HCT116 (cell line): ENCODE measurements around the gene LPCAT2. TPM values are rescaled to one million over a fixed set of nuclear protein-coding genes. Genes with fewer than 3 reads are reported as not detected.

Source experiments
- ATAC-seq: fragments of 200-7000 bp; cut with Tn5 transposase; 2 replicates; pipeline ENCODE4 v1.9.1; 2020; ENCODE audit warnings: mild to moderate bottlenecking, moderate library complexity
- BruUV-seq: library from RNA; stranded (reverse); fragments of 400-500 nt; replicated peaks from 2 replicates; lab custom pipeline; 2021; lab: Mats Ljungman, UMichigan
- CTCF ChIA-PET: fragments of 300-600 bp; sonication (Branson Sonifier 250); formaldehyde crosslinking; loops from one replicate; lab custom pipeline; 2021; ENCODE audit warnings: antibody characterized with exemption; lab: Charles Lee
- POLR2A ChIA-PET: fragments of 300-600, 350-600 bp; sonication (Branson Sonifier 250); formaldehyde crosslinking; loops from one replicate; lab custom pipeline; 2021; ENCODE audit warnings: antibody characterized with exemption; lab: Charles Lee
- RAD21 ChIA-PET, 2 experiments: fragments of 300-600 bp; sonication (Branson Sonifier 250); formaldehyde crosslinking; loops; one replicate each; lab custom pipeline; 2023; ENCODE audit warnings: low total read pairs in 2 of 2; ENCODE audit not compliant: uncharacterized antibody in 2 of 2, unreplicated experiment in 2 of 2, low non-redundant PET in 1 of 2; lab: Charles Lee
- DNase-seq: peaks from one replicate; pipeline ENCODE4 v3.0.0-alpha.2; 2010; ENCODE audit warnings: low read depth, low spot score
- H2AFZ ChIP-seq: fragments of 200-600 bp; shearing (Covaris generic), sonication (generic); 2 replicates; pipeline ENCODE4 v1.6.1; 2017; ENCODE audit warnings: low read depth, mixed run types, mixed read lengths, antibody characterized with exemption, low read length; ENCODE audit not compliant: poor library complexity, severe bottlenecking
- H3K27ac ChIP-seq: 2 replicates; pipeline ENCODE4 v1.5.1; 2012; ENCODE audit warnings: low read depth, low read length
- H3K27me3 ChIP-seq: fragments of 200-600 bp; sonication (generic); 2 replicates; pipeline ENCODE4 v1.6.1; 2016; ENCODE audit warnings: mixed run types, low read length, mixed read lengths; ENCODE audit not compliant: insufficient read depth
- H3K36me3 ChIP-seq, 2 experiments: fragments of 200-500 bp in 1 of 2; fragments of 200-600 bp in 1 of 2; sonication (Bioruptor generic) in 1 of 2; sonication (generic) in 1 of 2; 2 replicates each; pipeline versions ENCODE4 v1.5.1 to v1.6.1; 2014 to 2016; ENCODE audit warnings: low read length in 2 of 2, inconsistent platforms in 1 of 2, mixed read lengths in 1 of 2, mixed run types in 1 of 2; ENCODE audit not compliant: insufficient read depth in 2 of 2, control insufficient read depth in 1 of 2
- H3K4me1 ChIP-seq, 2 experiments: fragments of 200-600 bp in 1 of 2; sonication (generic) in 1 of 2; 2 replicates each; pipeline versions ENCODE4 v1.5.1 to v1.6.1; 2012 to 2017; ENCODE audit warnings: low read length in 2 of 2, inconsistent platforms in 1 of 2, mild to moderate bottlenecking in 1 of 2, mixed read lengths in 1 of 2, mixed run types in 1 of 2, moderate library complexity in 1 of 2; ENCODE audit not compliant: insufficient read depth in 2 of 2, control insufficient read depth in 1 of 2
- H3K4me2 ChIP-seq: fragments of 200-600 bp; sonication (generic); 2 replicates; pipeline ENCODE4 v1.6.1; 2017; ENCODE audit warnings: mixed run types, low read length, mixed read lengths
- H3K4me3 ChIP-seq, 2 experiments: fragments of 200-600 bp in 1 of 2; sonication (generic) in 1 of 2; replicated peaks in 1 of 2; 2 replicates each; pipeline ENCODE4 v1.5.1; 2011 to 2016; ENCODE audit warnings: low read length in 2 of 2, control low read depth in 1 of 2, low read depth in 1 of 2, mild to moderate bottlenecking in 1 of 2, mixed read lengths in 1 of 2, mixed run types in 1 of 2
- H3K79me2 ChIP-seq: fragments of 200-600 bp; sonication (generic); 2 replicates; pipeline ENCODE4 v1.6.1; 2017; ENCODE audit warnings: mild to moderate bottlenecking, mixed run types, low read length, moderate library complexity, mixed read lengths; ENCODE audit not compliant: insufficient read depth
- H3K9ac ChIP-seq: fragments of 200-600 bp; sonication (generic); 2 replicates; pipeline ENCODE4 v1.6.1; 2016; ENCODE audit warnings: low read length, mixed read lengths
- H3K9me2 ChIP-seq: fragments of 200-600 bp; sonication (generic), shearing (Covaris generic); 2 replicates; pipeline ENCODE4 v1.6.1; 2017; ENCODE audit warnings: mixed run types, mild to moderate bottlenecking, moderate library complexity; ENCODE audit not compliant: insufficient read depth
- H3K9me3 ChIP-seq, 2 experiments: fragments of 200-500 bp in 1 of 2; fragments of 200-600 bp in 1 of 2; sonication (Bioruptor generic) in 1 of 2; sonication (generic) in 1 of 2; 2 replicates each; pipeline ENCODE4 v1.6.1; 2014 to 2017; ENCODE audit warnings: low read length in 2 of 2, mixed read lengths in 2 of 2, inconsistent platforms in 1 of 2, low read depth in 1 of 2, mild to moderate bottlenecking in 1 of 2, mixed run types in 1 of 2, moderate library complexity in 1 of 2; ENCODE audit not compliant: control insufficient read depth in 1 of 2, insufficient read depth in 1 of 2
- H4K20me1 ChIP-seq: fragments of 200-600 bp; sonication (generic), shearing (Covaris generic); 2 replicates; pipeline ENCODE4 v1.6.1; 2017; ENCODE audit warnings: mixed run types, mild to moderate bottlenecking, moderate library complexity; ENCODE audit not compliant: insufficient read depth
- CBX3 ChIP-seq: IDR thresholded peaks from 2 replicates; pipeline ENCODE4 v1.6.1; 2012; ENCODE audit warnings: low read depth
- ELF1 ChIP-seq: IDR thresholded peaks from 2 replicates; pipeline ENCODE4 v1.6.1; 2012; ENCODE audit warnings: low read depth, borderline replicate concordance
- EZH2 ChIP-seq: fragments of 200-600 bp; sonication (generic); IDR thresholded peaks from 2 replicates; pipeline ENCODE4 v1.6.1; 2017; ENCODE audit warnings: antibody characterized with exemption, mixed run types
- FOSL1 ChIP-seq: IDR thresholded peaks from 2 replicates; pipeline ENCODE4 v1.6.1; 2012; ENCODE audit warnings: low read depth
- POLR2A ChIP-seq: IDR thresholded peaks from 2 replicates; pipeline ENCODE4 v1.7.0; 2011; ENCODE audit warnings: borderline replicate concordance; ENCODE audit not compliant: insufficient read depth, insufficient read length; ENCODE audit errors: extremely low read depth
- POLR2AphosphoS5 ChIP-seq: IDR thresholded peaks from 2 replicates; pipeline ENCODE4 v1.6.1; 2011; ENCODE audit warnings: mild to moderate bottlenecking, low read depth, low read length, moderate library complexity
- RAD21 ChIP-seq: IDR thresholded peaks from 2 replicates; pipeline ENCODE4 v1.6.1; 2012; ENCODE audit warnings: low read depth, mild to moderate bottlenecking
- REST ChIP-seq: IDR thresholded peaks from 2 replicates; pipeline ENCODE4 v1.6.1; 2012; ENCODE audit warnings: low read depth
- SP1 ChIP-seq: IDR thresholded peaks from 2 replicates; pipeline ENCODE4 v1.6.1; 2012; ENCODE audit warnings: low read depth
- SRF ChIP-seq: IDR thresholded peaks from 2 replicates; pipeline ENCODE4 v1.6.1; 2012; ENCODE audit warnings: low read depth
- TCF7L2 ChIP-seq: IDR thresholded peaks from 2 replicates; pipeline ENCODE4 v1.7.0; 2011; ENCODE audit warnings: borderline replicate concordance, inconsistent platforms; ENCODE audit not compliant: insufficient read depth, insufficient read length; ENCODE audit errors: extremely low read depth
- ZBTB33 ChIP-seq: IDR thresholded peaks from 2 replicates; pipeline ENCODE4 v1.6.1; 2011; ENCODE audit warnings: mild to moderate bottlenecking, low read length, moderate library complexity; ENCODE audit not compliant: insufficient replicate concordance; ENCODE audit errors: extremely low read depth
- ZFX ChIP-seq: fragments of 450-650 bp; IDR thresholded peaks from 2 replicates; pipeline ENCODE4 v1.6.1; 2017
- intact Hi-C: fragments of 100-400 bp; cut with micrococcal nuclease; formaldehyde crosslinking; loops from 2 replicates; pipeline ENCODE4 v1.10.0; 2022
- total RNA-seq: library from RNA; stranded (reverse); gene quantifications from one replicate; pipeline ENCODE4 v1.2.1, GENCODE V29; 2021; ENCODE audit not compliant: unreplicated experiment
- TF ChIP-seq, protein P1 (sequence below): IDR thresholded peaks from 2 replicates; pipeline ENCODE4 v1.6.1; 2012

LPCAT2 gene
- total RNA-seq, 1 experiment from 2014 or later: 13.1 TPM

GRCh38 chr16:55515111-55515510 is 6.2 kb downstream of the LPCAT2 start:
- H3K79me2 ChIP-seq: no peaks in the 10 kb centered on the region
- DNase-seq: no peak
- no peak for TF ChIP-seq FOSL1
- no peak for TF ChIP-seq SP1
- no peak for TF ChIP-seq TCF7L2
- no peak for TF ChIP-seq CBX3
- TF ChIP-seq POLR2A: no peak
- TF ChIP-seq ZFX: no peak
- no peak for TF ChIP-seq EZH2
- TF ChIP-seq RAD21: no peak
- no peak for TF ChIP-seq ZBTB33
- no peak for TF ChIP-seq POLR2AphosphoS5
- TF ChIP-seq REST: no peak
- TF ChIP-seq ELF1: no peak
- TF ChIP-seq SRF: no peak
- TF ChIP-seq, protein P1, sequence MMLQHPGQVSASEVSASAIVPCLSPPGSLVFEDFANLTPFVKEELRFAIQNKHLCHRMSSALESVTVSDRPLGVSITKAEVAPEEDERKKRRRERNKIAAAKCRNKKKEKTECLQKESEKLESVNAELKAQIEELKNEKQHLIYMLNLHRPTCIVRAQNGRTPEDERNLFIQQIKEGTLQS: no peak
- TF ChIP-seq, all 23 proteins: peak for 0
- no peaks in the 10 kb centered on the region for H3K36me3 ChIP-seq
- no peak overlapping the region for H3K4me3 ChIP-seq
- H3K9ac ChIP-seq: no peak overlapping the region
- H3K4me2 ChIP-seq: no peak overlapping the region
- no peaks in the 10 kb centered on the region for H3K9me2 ChIP-seq
- ChIA-PET RAD21 (no interaction called here), POLR2A (no interaction called here), CTCF (interaction anchor here (1.2 kb wide), 1 partner anchor 50 kb away, joined by 3 read pairs; no protein-coding TSS in a partner anchor)
- H2AFZ ChIP-seq: no peak overlapping the region
- no peaks in the 10 kb centered on the region for H4K20me1 ChIP-seq
- intact Hi-C loops: loop anchor here (10.0 kb wide), 1 partner anchor 220 kb away; no protein-coding TSS in a partner anchor
- peaks cover under 1% of the 10 kb centered on the region in 2 experiments; a peak in 2 of 4 replicates for H3K4me1 ChIP-seq
- H3K9me3 ChIP-seq: peaks cover 5 to 7% of the 10 kb centered on the region in 2 experiments; a peak in 3 of 4 replicates
- H3K27ac ChIP-seq: no peak overlapping the region
- no peak for ATAC-seq
- no peaks in the 10 kb centered on the region for H3K27me3 ChIP-seq
- no TSS peak for BruUV-seq
